Neural crest cell (in vitro differentiated cells): ENCODE results near the gene LCTL. TPM values are rescaled to one million over a fixed set of nuclear protein-coding genes. Genes with fewer than 3 reads are reported as not detected.

Experiments used
- DNase-seq: peaks from one replicate; pipeline ENCODE4 v3.0.0; 2021; ENCODE audit warnings: low read depth, mixed read lengths, low spot score
- H3K27ac Mint-ChIP-seq: one replicate; pipeline ENCODE4 v1.8.0; 2021; ENCODE audit warnings: mild to moderate bottlenecking, mixed read lengths; ENCODE audit not compliant: unreplicated experiment
- H3K27me3 Mint-ChIP-seq: 2 replicates; pipeline ENCODE4 v1.8.0; 2021; ENCODE audit warnings: low read depth, mild to moderate bottlenecking, mixed read lengths
- H3K36me3 Mint-ChIP-seq: 2 replicates; pipeline ENCODE4 v1.8.0; 2021; ENCODE audit warnings: low read depth, mild to moderate bottlenecking, mixed read lengths
- H3K4me1 Mint-ChIP-seq: 2 replicates; pipeline ENCODE4 v1.8.0; 2021; ENCODE audit warnings: mixed read lengths
- H3K4me3 Mint-ChIP-seq: one replicate; pipeline ENCODE4 v1.8.0; 2021; ENCODE audit warnings: mild to moderate bottlenecking, mixed read lengths
- H3K9me3 Mint-ChIP-seq: 2 replicates; pipeline ENCODE4 v1.8.0; 2021; ENCODE audit warnings: mixed read lengths
- total RNA-seq: library from RNA; stranded (reverse); gene quantifications from 2 replicates; pipeline ENCODE4 v1.2.1, GENCODE V29; 2021
- TF ChIP-seq, protein P1 (sequence below): fragments of 200-600 bp; sonication (generic); conservative IDR thresholded peaks from 2 replicates; pipeline ENCODE4 v1.5.0; 2021; ENCODE audit warnings: antibody characterized with exemption, mild to moderate bottlenecking

The LCTL gene
- total RNA-seq, 1 donor from 2014 or later, result 2.1 TPM

DNA sequence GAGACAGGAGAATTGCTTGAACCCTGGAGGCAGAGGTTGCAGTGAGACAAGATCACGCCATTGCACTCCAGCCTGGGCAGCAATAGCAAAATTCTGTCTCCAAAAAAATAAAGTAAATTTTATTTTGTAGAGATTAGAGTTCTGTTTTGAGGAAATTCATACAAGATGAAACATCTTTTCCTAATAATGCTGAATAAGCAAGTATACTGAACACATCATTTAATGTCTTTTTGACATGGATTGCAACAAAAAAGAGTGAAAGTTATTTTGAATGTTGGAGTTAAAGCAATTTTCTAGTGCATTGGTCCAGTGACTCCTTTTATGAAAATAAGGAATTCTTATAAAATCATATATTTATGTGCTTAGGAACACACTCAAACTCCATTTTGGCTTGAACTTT, 20.5 kb downstream of the LCTL start:
- DNase-seq, result no peak
- no peaks in the 10 kb centered on the region for H3K9me3 Mint-ChIP-seq
- no peaks in the 10 kb centered on the region for H3K4me1 Mint-ChIP-seq
- H3K27me3 Mint-ChIP-seq, result no peaks in the 10 kb centered on the region
- peaks cover 11% of the 10 kb centered on the region for H3K36me3 Mint-ChIP-seq
- TF ChIP-seq, protein P1, sequence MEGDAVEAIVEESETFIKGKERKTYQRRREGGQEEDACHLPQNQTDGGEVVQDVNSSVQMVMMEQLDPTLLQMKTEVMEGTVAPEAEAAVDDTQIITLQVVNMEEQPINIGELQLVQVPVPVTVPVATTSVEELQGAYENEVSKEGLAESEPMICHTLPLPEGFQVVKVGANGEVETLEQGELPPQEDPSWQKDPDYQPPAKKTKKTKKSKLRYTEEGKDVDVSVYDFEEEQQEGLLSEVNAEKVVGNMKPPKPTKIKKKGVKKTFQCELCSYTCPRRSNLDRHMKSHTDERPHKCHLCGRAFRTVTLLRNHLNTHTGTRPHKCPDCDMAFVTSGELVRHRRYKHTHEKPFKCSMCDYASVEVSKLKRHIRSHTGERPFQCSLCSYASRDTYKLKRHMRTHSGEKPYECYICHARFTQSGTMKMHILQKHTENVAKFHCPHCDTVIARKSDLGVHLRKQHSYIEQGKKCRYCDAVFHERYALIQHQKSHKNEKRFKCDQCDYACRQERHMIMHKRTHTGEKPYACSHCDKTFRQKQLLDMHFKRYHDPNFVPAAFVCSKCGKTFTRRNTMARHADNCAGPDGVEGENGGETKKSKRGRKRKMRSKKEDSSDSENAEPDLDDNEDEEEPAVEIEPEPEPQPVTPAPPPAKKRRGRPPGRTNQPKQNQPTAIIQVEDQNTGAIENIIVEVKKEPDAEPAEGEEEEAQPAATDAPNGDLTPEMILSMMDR, result no peak
- H3K4me3 Mint-ChIP-seq, result no peak overlapping the region
- H3K27ac Mint-ChIP-seq, result no peak overlapping the region

DNA sequence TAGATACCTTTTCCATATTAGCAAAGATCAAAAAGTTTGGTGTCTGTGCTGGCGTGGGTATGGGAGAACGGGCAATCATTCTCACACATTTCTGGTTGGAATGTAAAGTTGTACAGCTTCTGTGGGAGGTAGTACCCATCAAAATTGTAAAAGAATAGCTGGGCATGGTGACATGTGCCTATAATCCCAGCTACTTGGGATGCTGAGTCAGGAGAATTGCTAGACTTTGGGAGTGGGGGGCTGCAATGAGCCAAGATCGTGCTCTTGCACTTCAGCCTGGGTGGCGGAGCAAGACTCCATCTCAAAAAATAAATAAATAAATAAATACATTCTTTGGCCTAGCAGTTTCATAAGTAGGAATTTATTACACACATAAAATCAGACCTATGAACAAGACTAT, 22.9 kb downstream of the LCTL start:
- no peaks in the 10 kb centered on the region for H3K4me1 Mint-ChIP-seq
- peaks cover 14% of the 10 kb centered on the region for H3K36me3 Mint-ChIP-seq
- H3K27ac Mint-ChIP-seq, result no peak overlapping the region
- TF ChIP-seq, protein P1, result no peak
- no peaks in the 10 kb centered on the region for H3K27me3 Mint-ChIP-seq
- no peak overlapping the region for H3K4me3 Mint-ChIP-seq
- DNase-seq, result no peak
- H3K9me3 Mint-ChIP-seq, result no peaks in the 10 kb centered on the region

DNA sequence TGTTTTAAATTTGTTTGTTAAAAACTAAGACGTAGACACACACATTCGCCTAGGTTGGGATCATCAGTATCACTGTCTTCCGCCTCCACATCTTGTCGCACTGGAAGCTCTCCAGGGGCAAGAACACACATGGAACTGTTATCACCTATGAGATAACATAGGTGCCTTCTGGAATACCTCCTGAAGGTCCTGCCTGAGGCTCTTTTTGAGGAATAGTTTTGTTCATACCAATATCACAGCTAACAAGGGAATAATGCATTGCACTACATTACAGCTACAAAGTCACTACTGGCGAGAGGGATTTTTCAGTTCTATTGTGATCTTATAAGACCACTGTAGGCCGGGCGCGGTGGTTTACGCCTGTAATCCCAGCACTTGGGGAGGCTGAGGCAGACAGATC, 30.7 kb downstream of the LCTL start:
- Mint-ChIP-seq H3K4me3 (no peak overlapping the region), H3K36me3 (peaks cover 6% of the 10 kb centered on the region), H3K9me3 (no peaks in the 10 kb centered on the region), H3K4me1 (no peaks in the 10 kb centered on the region), H3K27me3 (no peaks in the 10 kb centered on the region), H3K27ac (peak overlapping the region; percentile 64)
- DNase-seq, result no peak
- TF ChIP-seq, protein P1, result no peak

DNA sequence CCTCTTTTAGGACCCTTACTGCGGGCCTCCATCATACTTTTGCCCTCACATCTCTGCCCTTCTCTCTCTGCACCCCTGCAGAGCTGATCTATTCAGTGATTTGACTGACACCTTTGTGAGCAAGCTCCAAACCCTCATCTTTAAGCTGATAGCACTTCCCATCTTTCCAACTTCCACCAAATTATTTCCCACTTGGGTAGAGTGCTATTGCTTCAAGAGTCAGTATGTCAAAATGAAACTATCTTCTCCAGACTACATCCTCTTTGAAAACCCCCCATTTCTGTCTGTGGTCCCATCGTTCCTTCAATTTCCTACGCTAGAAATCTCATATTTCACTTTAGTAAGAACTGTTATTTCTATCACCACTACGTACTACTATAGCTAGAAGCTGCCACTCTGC, 41.0 kb downstream of the LCTL start:
- no peak overlapping the region for H3K4me3 Mint-ChIP-seq
- no peaks in the 10 kb centered on the region for H3K27me3 Mint-ChIP-seq
- H3K4me1 Mint-ChIP-seq, result no peaks in the 10 kb centered on the region
- no peaks in the 10 kb centered on the region for H3K9me3 Mint-ChIP-seq
- no peaks in the 10 kb centered on the region for H3K36me3 Mint-ChIP-seq
- no peak overlapping the region for H3K27ac Mint-ChIP-seq
- no peak for DNase-seq
- TF ChIP-seq, protein P1, result no peak

DNA sequence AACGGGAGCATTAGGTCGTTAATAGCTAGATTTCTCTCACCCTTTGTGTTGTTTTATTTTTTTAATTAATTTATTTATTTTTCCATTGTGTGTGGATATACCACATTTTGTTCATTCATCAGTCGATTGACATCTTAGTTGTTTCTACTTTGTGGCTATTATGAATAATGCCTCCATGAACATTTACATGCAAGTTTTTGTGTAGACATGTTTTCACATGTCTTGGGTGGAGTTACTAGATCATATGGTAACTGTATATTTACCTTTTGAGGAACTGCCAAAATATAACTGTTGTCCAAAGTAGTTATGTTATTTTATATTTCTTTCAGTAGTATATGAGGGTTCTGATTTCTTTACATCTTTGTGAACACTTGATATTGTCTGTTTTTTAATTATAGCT, 41.9 kb downstream of the LCTL start:
- no peaks in the 10 kb centered on the region for H3K4me1 Mint-ChIP-seq
- no peaks in the 10 kb centered on the region for H3K9me3 Mint-ChIP-seq
- H3K4me3 Mint-ChIP-seq, result no peak overlapping the region
- no peaks in the 10 kb centered on the region for H3K27me3 Mint-ChIP-seq
- TF ChIP-seq, protein P1, result no peak
- H3K36me3 Mint-ChIP-seq, result peaks cover 1% of the 10 kb centered on the region
- H3K27ac Mint-ChIP-seq, result no peak overlapping the region
- DNase-seq, result no peak

DNA sequence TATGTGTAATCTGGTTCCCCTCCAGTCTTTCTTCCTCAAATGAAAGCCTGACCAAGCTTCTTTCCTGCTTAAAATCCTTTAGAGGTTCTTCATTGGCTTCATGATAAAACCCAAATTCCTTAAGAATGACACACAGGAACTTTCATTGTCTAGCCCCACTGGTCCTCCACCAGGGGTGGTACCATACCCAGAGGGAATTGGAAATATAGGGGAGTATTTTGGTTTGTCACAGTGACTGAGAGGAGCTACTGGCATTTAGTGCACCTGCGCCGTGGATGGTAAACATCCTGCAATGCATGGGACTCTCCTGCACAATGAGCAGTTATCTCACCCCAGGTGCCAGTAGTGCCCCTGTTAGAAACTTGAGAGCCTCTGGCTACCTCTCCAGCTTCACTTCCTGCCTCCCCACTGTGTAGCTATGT, 49.9 kb downstream of the LCTL start:
- no peak for DNase-seq
- H3K9me3 Mint-ChIP-seq, result no peaks in the 10 kb centered on the region
- H3K4me1 Mint-ChIP-seq, result no peaks in the 10 kb centered on the region
- TF ChIP-seq, protein P1, result no peak
- no peak overlapping the region for H3K27ac Mint-ChIP-seq
- no peak overlapping the region for H3K4me3 Mint-ChIP-seq
- H3K36me3 Mint-ChIP-seq, result peaks cover 6% of the 10 kb centered on the region
- no peaks in the 10 kb centered on the region for H3K27me3 Mint-ChIP-seq
